DMS153 (cell line): ENCODE measurements around the gene ASS1.

Experiments
- DNase-seq: peaks from one replicate; lab custom pipeline; 2025; lab: John Stamatoyannopoulos, UW

The ASS1 gene

DNA sequence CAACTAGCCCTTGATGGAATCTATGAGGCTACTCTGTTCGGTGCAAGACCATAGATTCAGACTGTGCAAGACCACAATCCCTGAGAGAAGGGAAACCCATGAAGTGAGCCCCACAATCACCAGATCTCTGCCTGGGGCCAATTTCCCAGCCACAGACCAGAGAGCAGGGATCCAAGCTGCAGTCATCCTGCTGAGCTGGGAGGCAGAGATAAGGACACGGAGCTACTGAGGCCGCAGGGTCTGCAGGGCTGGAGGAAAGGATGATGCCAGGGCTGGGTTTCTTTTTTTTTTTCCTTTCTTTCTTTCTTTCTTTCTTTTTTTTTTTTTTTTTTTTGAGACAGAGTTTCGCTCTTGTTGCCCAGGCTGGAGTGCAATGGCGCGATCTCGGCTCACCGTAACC lies 86.9 kb downstream of the ASS1 start:
- DNase-seq = no peak

DNA sequence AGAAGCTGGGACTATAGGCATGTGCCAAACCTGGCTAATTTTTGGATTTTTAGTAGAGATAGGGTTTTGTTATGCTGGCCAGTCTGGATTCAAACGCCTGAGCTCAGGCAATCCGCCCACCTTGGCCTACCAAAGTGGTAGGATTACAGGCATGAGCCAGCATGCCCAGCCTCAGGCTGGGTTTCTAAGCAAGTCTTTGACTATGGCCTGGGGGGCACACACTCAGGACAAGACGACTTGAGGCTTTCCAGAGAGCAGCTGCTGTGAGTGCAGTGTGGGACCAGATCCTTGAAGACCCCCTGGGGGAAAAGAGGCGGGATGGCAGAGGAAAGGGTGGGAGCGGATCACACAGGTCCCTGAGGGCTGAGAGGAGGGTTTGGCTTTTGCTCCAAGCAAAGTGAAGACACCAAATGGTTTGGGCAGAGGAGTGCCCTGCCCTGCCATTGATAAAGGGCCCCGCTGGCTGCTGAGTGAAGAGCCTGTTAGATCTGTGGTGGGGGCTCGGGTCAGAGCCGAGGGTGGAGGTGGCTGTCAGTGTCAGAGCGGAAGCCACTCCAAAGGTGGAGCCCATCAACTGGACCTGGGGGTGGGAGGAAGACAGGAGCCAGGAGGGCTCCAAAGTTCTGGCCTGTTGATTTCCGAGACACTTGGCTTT lies 87.8 kb downstream of the ASS1 start:
- no peak for DNase-seq

DNA sequence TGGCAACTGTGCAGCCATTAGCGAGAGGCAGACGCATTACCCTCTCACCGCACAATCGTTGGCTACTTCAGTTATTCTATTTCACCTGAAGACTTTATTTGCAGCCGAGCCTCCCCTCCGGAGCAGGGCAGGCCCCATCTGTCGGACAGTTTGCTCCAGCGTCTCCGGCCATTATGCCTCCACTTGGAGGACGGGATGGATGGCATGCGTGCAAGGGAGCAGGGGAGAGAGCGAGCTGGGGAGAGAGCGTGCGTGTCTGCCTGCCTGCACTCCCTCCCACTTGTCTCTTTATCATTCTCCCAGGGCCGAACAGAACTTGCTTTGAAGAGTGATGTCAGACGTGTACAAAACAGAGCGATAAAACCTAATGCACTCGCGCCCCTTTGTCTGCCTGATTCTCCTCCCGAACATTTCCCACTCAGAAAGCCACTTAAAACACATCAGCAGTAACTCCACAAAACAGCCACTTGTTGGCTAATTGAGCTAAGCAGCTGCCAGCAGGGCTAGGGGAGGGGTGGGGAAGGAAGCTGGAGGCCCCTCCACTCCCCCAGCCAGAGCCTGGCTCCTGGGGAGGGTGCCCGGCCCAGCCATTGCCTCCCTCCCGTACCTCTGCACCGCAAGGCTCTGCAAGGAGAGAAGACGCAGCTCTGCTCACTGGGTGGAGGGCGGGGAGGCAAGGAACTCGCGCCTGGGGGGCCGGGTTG lies 91.2 kb downstream of the ASS1 start:
- peak; percentile 99 for DNase-seq

DNA sequence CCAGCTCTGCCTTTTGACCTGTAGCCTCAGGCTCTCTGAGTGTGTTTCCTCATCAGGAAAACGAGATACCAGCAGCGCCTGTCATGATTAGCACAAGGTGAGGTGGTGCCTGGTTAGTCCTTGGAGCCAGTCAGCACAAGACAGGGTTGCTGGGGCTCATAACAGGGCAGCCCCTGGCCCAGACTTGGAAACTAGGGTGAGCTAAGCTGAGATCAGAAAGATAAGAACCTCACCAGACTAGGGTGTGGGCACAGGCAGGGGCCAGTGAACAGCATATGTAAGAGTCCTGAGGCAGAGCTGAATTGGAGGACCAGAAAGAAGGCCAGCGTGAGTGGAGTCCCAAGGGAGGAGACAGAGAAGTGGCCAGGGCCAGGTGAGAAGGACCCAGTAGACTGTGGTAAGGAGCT lies 91.9 kb downstream of the ASS1 start:
- DNase-seq = no peak

DNA sequence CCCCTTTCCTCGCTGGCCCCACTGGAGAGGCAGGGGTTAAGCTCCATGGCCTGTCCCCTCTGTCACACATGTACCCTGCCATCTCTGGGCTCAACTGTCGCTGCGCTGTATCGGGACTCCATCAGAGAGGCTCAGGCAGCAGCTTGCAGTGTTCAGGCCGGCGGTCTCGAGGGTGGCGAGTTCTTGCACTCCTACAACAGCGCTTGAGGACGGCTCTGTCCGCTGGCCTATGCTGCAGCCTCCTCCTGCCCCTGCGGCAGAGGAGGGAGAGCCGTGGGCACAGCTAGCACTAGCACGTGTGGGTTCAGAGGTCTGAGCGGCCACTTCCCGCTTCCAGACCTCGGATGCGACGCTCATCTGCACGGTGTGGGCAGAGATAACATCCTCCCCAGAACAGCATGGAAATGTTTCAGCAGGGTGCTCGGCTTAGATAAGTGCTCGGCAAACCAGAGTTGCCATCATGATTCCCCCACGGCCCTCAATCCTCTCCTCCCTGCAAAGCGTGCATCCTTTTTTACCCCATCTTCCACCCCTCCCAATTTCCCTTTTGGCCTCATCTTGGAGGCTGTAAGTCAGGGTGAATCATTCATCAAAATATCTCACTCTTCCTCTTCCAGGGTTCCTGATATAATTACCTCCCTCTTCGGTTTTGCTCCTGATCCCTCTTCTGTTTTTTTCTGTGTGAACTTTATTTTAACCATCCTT lies 92.7 kb downstream of the ASS1 start:
- no peak for DNase-seq

DNA sequence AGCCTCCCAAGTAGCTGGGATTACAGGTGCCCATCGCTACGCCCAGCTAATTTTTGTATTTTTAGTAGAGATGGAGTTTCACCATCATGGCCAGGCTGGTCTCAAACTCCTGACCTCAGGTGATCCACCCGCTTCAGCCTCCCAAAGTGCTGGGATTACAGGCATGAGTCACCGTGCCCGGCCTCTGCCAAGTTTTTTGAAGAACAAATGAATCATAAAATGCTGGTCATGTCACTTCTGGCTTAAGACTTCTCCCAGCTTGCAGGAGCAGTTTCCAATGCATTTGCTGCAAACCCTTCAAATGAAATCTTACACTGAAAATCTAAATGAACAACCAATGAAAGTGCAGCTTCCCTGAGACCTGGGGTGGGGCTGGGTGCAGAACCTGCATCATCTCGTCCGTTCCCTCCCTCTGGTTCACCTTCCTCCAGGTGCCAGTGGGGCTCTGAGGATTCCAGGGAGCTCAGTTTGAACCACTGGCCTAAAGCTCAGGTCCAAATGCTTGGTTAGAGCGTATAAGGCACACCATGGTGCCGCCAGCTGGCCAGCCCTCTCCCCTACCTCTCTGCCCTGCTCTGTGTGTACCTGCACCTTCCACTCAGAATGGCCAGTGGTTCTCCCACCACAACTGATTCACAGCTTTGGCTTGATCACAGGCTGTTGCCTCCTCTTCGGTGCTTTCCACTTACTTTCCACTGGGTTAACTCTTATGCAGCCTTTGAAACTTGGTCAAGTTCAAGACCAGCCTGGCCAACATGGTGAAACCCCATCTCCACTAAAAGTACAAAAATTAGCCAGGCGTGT lies 94.9 kb downstream of the ASS1 start:
- no peak for DNase-seq

DNA sequence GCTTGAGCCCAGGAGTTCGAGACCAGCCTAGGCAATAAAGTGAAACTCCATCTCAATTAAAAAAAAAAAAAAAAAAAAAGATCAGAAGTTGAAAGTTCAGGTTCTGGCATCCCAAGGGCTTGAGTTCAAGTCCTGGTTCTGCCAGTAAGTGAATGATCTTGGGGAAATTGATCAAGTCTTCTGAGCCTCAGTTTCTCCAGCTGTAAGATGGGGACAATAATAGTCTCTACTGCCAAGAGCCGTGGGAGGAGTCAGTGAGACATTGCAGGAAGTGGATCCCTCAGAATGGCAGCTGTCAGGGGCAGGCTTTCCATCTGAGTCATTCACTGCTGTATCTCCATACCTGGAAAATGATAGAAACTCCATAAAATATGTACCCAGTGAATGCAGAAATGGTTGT lies 96.8 kb downstream of the ASS1 start:
- no peak for DNase-seq

DNA sequence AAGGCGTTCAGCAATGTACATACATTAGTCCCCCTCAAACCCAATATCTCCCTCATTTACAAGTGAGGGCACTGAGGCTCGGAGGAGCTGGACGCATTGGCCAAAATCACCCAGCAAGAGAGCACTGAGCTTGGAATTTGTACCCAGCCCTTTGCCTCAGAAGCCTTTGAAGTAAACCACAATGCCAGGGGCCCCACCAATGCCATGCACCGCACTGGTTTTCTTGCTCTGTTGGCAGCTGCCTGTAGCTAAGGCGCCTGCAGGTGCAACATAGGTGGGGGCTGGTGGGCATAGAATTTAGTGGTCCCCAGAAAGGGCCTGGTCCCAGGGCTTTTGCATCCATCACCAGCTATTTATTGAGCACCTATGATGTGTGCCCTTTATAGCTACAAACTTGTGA lies 97.3 kb downstream of the ASS1 start:
- no peak for DNase-seq

DNA sequence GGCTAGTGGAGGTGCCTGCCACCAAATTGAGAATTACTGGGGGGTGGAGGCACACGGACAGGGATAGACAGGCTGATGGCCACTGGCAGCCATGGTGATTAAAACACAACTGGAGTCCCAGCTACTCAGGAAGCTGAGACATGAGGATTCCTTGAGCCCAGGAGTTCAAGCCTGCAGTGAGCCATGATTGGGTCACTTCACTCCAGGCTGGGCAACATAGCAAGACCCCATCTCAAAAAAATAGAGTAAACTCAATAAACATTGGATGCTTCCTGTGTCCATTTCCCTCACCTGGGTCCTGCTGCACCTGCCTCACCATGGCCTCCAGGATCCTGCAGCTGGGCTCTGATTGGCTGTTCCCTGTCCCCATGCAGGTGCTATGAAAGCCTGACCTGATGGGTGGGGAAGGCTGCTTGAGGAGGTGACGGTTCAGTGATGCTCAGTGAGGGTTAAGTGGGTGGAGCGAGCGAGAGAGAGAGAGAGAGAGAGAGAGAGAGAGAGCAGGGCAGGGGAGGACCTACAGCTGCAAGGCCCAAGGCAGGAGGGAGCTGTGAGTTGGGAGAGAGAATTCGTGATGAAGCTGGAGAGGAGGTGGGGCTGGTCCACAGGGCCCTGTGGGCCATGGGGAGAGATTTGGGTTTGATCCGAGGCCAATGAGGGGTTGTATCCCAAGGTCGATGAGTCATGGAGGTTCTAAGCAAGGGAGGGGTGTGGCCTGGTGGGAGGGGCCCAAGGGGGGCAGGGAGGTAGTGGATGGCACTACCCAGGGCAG lies 97.9 kb downstream of the ASS1 start:
- no peak for DNase-seq

DNA sequence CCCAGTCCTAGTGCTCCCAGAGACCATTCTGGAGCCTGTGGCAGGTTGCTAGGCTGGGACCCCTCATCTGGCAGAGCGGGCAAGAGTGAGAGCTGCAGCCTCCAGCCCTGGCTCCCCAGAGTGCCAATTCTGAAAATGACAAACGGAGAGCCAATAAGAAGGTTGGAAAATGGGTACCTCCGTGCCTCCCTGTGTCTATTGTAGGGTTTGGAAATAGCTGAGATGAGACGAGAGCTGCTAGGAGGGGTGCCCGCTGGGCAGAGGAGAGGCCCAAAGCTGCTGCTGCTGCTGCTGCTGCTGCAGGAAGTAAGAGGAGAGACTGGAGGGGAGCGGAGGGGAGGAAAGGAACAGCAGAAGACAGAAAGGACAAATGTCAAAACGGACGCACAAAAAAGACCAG lies 98.6 kb downstream of the ASS1 start:
- DNase-seq = no peak

DNA sequence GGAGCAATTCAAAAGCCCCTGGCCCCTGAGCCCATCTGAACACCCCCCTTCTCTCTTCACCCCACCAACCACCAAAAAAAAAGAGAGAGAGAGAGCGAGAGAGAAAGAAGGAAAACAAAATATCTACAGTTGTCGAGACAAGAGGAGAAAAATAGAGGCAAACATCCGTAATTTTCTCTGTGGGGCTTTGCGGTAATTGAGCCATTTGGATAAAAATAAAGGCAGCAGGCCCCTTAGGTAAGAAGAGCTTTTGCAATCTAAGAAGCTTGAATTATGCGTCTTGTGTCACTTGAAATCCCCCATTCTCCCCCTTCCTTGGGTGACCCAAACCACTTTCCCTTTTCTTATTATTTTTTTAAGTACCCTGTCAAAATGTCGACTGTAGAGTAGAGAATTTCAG lies 99.1 kb downstream of the ASS1 start:
- no peak for DNase-seq

DNA sequence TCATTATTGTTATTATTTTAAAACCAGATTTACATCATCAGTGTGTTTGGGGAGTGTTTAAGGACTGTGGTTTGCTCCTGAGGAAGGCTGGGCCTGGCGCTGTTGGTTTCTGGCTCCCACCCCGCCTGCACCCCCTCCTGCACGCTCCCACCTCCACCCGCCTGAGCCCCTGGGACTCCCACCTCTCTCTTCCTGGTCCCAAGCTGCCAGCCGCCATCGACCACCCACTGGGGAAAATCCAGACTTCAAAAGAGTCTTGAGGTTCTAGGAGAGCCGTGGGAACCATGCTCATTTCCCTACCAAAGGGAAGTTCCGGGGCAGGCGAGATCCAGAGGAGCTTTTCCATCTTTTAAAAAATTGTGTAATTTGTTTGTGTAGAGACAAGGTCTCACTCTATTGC lies 99.6 kb downstream of the ASS1 start:
- DNase-seq = no peak

DNA sequence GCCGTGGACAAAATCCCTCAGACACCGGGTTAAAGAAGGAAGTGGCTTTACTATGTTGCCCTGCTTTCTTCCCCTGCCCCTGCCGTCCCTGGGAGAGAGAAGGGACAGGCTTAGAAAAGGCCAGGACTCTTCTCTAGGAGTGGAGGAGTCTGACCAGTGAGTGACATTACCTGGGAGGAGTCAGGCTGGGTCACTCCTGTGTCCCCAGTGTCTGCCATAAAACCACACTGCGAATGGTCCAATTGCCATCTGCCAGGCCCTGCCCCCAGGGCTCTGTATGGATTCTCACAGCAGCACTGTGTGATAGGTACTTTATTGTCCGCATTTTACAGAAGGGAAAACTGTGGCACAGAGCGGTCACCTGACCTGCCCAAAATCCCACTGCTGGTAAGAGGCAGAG lies 103.3 kb downstream of the ASS1 start:
- DNase-seq = no peak

DNA sequence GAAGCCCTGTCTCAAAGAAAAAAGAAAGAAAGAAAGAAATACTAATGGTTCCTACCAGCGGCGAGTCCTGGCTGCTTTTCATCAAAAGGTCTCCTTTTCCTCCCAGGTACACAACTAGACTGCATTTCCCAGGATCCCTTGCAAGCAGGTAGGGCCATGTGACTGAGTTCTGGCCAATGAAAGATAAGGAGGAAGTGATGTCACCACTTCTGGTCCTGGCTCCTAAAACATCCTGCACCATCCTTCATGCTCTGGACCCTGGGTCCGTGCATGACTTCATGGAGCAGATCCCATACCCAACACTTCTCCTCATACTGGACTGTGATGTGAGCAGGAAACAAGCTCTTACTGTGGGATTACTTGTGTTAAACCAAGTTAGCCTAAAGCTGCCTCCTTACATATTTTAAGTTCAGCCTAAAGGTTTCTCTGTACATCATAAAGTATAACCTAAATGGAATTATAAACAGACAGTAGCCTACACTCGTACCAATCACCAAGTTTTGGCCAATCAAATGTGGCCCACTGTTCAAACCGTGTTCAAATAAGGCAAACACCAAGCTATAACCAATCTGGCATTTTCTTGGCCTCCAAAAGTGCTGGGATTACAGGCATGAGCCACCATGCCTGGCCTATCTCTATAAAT lies 104.5 kb downstream of the ASS1 start:
- DNase-seq = no peak
